HG03457 (cell line): ENCODE measurements around the gene GPS2.
"Not testable (repeated sequence)": the region's sequence is repeated elsewhere in the genome, so short reads cannot be mapped to it uniquely, and the experiment has no call there.

Experiments used
- ATAC-seq: cut with Tn5 transposase; IDR thresholded peaks from one replicate; pipeline ENCODE4 v1.9.1; 2021; ENCODE audit warnings: moderate number of reproducible peaks; ENCODE audit not compliant: unreplicated experiment

GPS2 gene

GRCh38 chr17:7340179-7340578 is 25.0 kb upstream of the GPS2 start:
- no peak for ATAC-seq

DNA sequence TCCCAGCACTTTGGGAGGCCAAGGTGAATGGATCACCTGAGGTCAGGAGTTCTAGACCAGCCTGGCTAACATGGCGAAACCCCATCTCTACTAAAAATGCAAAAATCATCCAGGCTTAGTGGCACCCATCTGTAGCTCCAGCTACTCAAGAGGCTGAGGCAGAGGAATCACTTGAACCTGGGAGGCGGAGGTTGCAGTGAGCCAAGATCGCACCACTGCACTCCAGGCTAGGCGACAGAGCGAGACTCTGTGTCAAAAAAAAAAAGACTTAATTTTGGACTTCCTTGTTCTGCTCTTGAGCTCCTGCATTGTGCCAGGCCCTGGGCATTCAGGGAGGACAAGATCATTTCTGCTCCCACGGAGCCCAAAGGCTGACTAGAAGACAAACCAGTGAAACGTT is 22.4 kb upstream of the GPS2 start:
- not testable (repeated sequence) for ATAC-seq

DNA sequence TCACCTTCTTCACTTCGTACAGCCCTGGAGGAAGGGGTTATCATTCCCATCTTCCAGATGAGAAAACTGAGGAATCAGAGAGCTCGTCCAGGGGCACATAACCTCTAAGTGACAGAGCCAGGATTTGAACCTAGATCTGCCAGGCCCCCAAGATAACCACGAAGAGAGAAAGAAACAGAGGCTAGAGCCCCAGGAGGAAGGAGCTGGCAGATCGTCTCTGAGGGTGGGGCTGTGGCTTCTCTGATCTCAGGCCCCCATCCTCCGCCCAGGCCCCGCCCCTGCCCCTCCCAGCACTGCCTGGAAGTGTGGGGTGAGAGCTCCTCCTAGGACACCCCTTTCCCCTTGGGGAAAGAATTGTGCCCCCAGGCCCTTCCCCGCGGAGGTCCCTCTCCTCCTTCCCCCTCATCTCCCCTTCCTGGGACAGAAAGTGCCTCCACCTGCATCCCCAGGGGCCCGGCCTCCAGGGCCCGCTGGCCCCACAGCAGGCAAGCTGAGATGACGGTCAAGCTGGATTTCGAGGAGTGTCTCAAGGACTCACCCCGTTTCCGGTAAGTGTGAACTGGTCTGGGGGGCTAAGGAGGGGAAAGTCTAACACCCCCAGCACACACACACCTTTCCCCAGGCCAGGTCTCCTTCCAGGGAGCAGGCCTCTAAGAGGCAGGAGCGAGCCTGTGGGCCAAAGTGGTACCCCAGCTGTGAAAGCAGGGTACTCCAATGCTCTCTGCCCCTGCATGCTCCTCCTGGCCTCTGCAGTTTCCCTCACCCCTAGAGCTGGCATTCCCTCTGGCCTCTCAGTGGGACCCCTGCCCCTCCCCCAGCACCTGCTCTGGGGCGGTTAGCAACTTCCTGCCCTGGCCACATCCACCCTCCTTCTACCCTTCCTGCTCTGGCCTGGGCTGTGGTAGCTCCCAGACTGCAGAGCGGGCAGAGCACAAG is 21.3 kb upstream of the GPS2 start, which contains the start of gene ACAP1:
TSS of gene ACAP1 (plus strand) at position 290 of the 936 bp plus-strand sequence. CDS start at position 496, 206 bp downstream.
- no peak for ATAC-seq

DNA sequence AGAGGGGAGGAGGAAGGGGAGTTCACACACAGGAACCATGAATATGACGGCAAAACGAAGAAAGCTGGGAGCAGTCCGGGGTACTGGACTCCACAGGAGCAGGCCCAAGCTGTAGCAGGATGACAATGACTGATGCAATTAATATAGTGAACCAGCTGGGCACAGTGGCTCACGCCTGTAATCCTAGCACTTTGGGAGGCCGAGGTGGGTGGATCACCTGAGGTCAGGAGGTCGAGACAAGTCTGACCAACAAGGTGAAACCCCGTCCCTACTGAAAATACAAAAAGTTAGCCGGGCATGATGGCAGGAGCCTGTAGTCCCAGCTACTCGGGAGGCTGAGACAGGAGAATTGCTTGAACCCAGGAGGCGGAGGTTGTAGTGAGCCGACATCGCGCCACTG is 20.6 kb upstream of the GPS2 start:
- not testable (repeated sequence) for ATAC-seq

- no peak for ATAC-seq
These were observed 19.9 kb upstream of the GPS2 start for GRCh38 chr17:7334938-7335538.

- ATAC-seq = not testable (repeated sequence)
These were observed 17.5 kb upstream of the GPS2 start for GRCh38 chr17:7332600-7333069.

DNA sequence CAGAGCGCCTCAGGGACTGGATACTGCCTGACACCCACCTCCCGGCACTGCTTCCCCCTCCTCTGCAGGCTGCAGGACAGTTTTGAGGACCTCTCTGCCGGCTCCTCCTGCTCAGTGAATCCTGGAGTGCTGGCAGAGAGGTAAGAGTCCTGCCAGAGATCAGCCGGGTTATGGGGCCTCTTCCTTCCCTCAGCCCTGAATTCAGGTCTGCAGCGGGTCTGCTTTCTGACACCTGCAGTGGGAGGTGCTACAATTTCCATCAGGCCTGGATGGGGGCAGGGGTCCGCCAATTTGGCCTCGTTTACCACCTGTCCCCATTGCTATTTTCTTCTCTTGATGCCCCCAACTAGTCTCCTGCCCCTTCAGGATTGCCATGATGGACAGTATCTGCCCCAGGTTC is 17.0 kb upstream of the GPS2 start:
- ATAC-seq = no peak

GRCh38 chr17:7330638-7331015 is 15.5 kb upstream of the GPS2 start:
- no peak for ATAC-seq

GRCh38 chr17:7329997-7330637 is 15.0 kb upstream of the GPS2 start:
- peak; percentile 36 for ATAC-seq

- peak; percentile 47 for ATAC-seq
These were observed 14.3 kb upstream of the GPS2 start for GRCh38 chr17:7329374-7329996.

DNA sequence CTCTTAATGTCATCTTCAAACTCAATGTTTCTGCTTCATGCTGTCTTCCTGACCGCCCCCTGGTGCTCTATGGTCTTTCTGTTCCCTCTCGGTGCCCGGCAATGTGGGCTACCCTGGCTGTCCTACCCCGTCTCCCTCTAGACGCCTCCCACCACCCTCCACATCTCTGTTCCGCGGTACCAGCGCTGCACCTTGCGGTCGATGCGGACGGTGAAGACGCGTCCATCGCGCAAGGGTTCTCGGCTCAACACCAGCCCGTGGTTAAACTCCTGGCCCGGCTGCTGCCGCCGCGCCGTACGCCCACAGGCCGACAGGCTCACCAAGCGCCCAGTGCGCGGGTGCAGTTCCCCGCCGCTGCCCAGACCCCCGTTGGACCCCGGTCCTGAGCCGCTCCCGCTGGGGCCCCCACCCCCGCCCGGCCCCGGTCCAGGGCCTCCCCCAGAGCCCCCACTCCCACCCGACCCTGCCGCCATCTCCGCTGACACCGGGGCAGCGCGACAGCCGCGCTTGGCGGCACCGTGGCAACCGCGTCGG is 13.7 kb upstream of the GPS2 start, which contains the start of gene NEURL4:
TSS of gene NEURL4 (minus strand) at position 496 of the 534 bp plus-strand sequence. CDS start at position 473, 23 bp downstream.
- ATAC-seq = no peak

GRCh38 chr17:7328009-7328408 is 12.8 kb upstream of the GPS2 start:
- ATAC-seq = no peak

- ATAC-seq = no peak
These were observed 12.3 kb upstream of the GPS2 start for GRCh38 chr17:7327501-7327900.

DNA sequence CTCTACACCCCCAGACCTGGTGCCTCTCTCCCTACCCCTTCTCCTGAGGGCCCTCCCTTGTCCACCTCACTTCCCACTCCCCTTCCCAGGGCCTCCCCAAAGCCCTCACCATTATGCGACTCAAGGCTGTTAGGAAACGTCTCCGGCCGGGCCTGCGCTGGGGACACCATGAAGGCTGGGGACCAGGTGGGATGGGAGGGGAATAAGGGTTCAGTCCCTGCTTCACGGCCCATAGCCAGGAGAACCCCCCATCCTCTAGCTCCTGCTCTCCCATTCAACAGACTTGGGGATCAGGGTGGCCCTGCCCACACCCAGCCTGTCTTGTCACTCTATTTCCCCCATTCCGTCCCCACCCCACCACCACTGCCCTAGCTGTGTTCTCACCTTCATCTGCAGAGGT is 11.9 kb upstream of the GPS2 start:
- ATAC-seq = no peak

DNA sequence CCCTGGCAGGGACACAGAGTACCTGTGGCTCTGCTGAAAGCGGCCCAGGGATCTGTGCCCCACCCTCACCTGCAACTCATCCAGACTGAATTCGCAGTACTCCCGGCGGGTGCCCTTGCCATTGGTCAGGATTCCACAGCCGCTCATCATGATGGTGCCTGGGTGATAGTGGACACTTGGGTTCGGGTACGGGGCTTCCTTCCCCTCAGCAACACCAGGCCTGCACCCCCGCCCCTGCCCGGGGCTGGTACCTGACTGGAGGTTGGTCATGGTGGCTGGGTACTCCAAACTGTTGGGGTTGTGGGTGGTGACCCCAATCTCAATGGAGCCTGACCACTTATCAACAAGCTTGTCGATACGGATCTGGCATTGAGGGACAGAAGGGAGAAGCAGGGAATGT is 11.0 kb upstream of the GPS2 start:
- ATAC-seq = no peak

- no peak for ATAC-seq
These were observed 9.9 kb upstream of the GPS2 start for GRCh38 chr17:7325031-7325528.

DNA sequence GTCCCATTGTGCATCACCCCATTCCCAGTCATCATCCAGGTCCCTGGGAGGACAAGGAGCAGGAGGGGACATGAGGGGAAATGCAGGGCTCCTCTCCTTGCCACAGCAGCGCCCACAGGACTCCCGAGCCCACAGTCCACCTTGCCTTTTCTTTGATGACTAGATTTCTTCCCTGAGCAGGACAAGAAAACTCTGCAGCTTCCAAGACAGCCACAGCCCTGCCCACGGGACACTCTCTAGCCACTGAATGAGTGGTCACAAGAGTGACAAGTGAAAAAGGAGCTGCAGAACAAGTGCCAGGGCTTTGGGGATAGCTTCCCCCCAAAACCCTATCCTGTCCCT is 9.2 kb upstream of the GPS2 start:
- no peak for ATAC-seq

- ATAC-seq = no peak
These were observed 8.7 kb upstream of the GPS2 start for GRCh38 chr17:7323731-7324437.

- ATAC-seq = no peak
These were observed 7.5 kb upstream of the GPS2 start for GRCh38 chr17:7322520-7323194.
